GM12878 (cell line): ENCODE measurements around the gene GLRX2. TPM values are rescaled to one million over a fixed set of nuclear protein-coding genes. Genes with fewer than 3 reads are reported as not detected.

Experiments
- ATAC-seq: fragments of 200-7000 bp; cut with Tn5 transposase; 3 replicates; pipeline ENCODE4 v1.9.1; 2020; ENCODE audit warnings: mild to moderate bottlenecking, moderate library complexity
- BruUV-seq: library from RNA; stranded (reverse); fragments of 400-500 nt; replicated peaks from 2 replicates; lab custom pipeline; 2021; lab: Mats Ljungman, UMichigan
- CTCF ChIA-PET: fragments of 300-600 bp; sonication (Branson Sonifier 250); formaldehyde crosslinking; extraction: SDS; loops from one replicate; lab custom pipeline; 2021; ENCODE audit warnings: inconsistent platforms; lab: Yijun Ruan, JAX
- POLR2A ChIA-PET: fragments of 350-600 bp; formaldehyde crosslinking; extraction: SDS; loops from one replicate; lab custom pipeline; 2021; ENCODE audit warnings: inconsistent platforms; lab: Charles Lee
- RAD21 ChIA-PET: fragments of 300-600 bp; sonication (Branson Sonifier 250); formaldehyde crosslinking; loops from one replicate; lab custom pipeline; 2023; ENCODE audit warnings: antibody characterized with exemption; ENCODE audit not compliant: unreplicated experiment; lab: Charles Lee
- SMC1A ChIA-PET: fragments of 300-600 bp; sonication (Branson Sonifier 250); formaldehyde crosslinking; loops from one replicate; lab custom pipeline; 2023; ENCODE audit not compliant: unreplicated experiment, uncharacterized antibody; lab: Charles Lee
- DNase-seq: peaks from one replicate; pipeline ENCODE4 v3.0.0-alpha.2; 2011; ENCODE audit warnings: low read depth, low spot score
- FAIRE-seq: peaks from 3 replicates; lab custom pipeline; 2011; peaks lifted over from hg19 to GRCh38; lab: Jason Lieb, UNC
- H2AFZ ChIP-seq: 2 replicates; pipeline ENCODE4 v1.6.0; 2011; ENCODE audit warnings: low read depth, low read length, control low read depth; ENCODE audit not compliant: control insufficient read depth
- H3K27ac ChIP-seq: 2 replicates; pipeline ENCODE4 v1.5.1; 2011; ENCODE audit warnings: control low read depth; ENCODE audit not compliant: control insufficient read depth, insufficient read depth
- H3K27me3 ChIP-seq, 2 experiments: replicated peaks in 1 of 2; 2 replicates each; pipeline versions ENCODE4 v1.6.0 to v1.6.1; 2011; ENCODE audit warnings: low read length in 1 of 2; ENCODE audit not compliant: control insufficient read depth in 2 of 2, insufficient read depth in 2 of 2
- H3K36me3 ChIP-seq, 2 experiments: 2 replicates each; pipeline ENCODE4 v1.5.1; 2011; ENCODE audit warnings: low read length in 1 of 2; ENCODE audit not compliant: control insufficient read depth in 2 of 2, insufficient read depth in 2 of 2
- H3K4me1 ChIP-seq: 2 replicates; pipeline ENCODE4 v1.6.1; 2011; ENCODE audit warnings: mild to moderate bottlenecking, low read length, moderate library complexity, mixed read lengths; ENCODE audit not compliant: control insufficient read depth, insufficient read depth
- H3K4me2 ChIP-seq: 2 replicates; pipeline ENCODE4 v1.6.0; 2011; ENCODE audit warnings: control low read depth; ENCODE audit not compliant: control insufficient read depth, insufficient read depth
- H3K4me3 ChIP-seq: fragments of 200-600 bp; sonication (generic); 2 replicates; pipeline ENCODE4 v1.5.1; 2016
- H3K79me2 ChIP-seq: 2 replicates; pipeline ENCODE4 v1.6.0; 2011; ENCODE audit warnings: low read length; ENCODE audit not compliant: control insufficient read depth, insufficient read depth
- H3K9ac ChIP-seq: 2 replicates; pipeline ENCODE4 v1.8.0; 2011; ENCODE audit warnings: low read length, control low read depth, mixed read lengths; ENCODE audit not compliant: control insufficient read depth, insufficient read depth
- H3K9me3 ChIP-seq: replicated peaks from 3 replicates; pipeline ENCODE4 v1.5.1; 2011; ENCODE audit warnings: mild to moderate bottlenecking, low read length; ENCODE audit not compliant: control insufficient read depth, insufficient read depth
- H4K20me1 ChIP-seq: 2 replicates; pipeline ENCODE4 v1.6.0; 2011; ENCODE audit not compliant: control insufficient read depth, insufficient read depth
- EED ChIP-seq: sonication (generic); IDR thresholded peaks from 2 replicates; pipeline ENCODE4 v1.6.1; 2016; ENCODE audit warnings: antibody characterized with exemption, low read depth
- ESRRA ChIP-seq: IDR thresholded peaks from 2 replicates; pipeline ENCODE4 v1.6.1; 2012; ENCODE audit warnings: mild to moderate bottlenecking, low read length, improper control_type of control experiment
- EZH2 ChIP-seq: IDR thresholded peaks from 2 replicates; pipeline ENCODE4 v1.6.1; 2012; ENCODE audit warnings: low read depth, mild to moderate bottlenecking, control low read depth, inconsistent platforms, low read length, borderline replicate concordance; ENCODE audit not compliant: control insufficient read depth
- IRF4 ChIP-seq: IDR thresholded peaks from 2 replicates; pipeline ENCODE4 v1.6.1; 2011; ENCODE audit warnings: low read depth, low read length
- MEF2B ChIP-seq: fragments of 450-650 bp; IDR thresholded peaks from 2 replicates; pipeline ENCODE4 v1.6.1; 2018; ENCODE audit warnings: mild to moderate bottlenecking, moderate library complexity; ENCODE audit not compliant: partially characterized antibody, poor library complexity, severe bottlenecking
- NFXL1 ChIP-seq: fragments of 450-650 bp; IDR thresholded peaks from 2 replicates; pipeline ENCODE4 v1.6.1; 2017; ENCODE audit warnings: antibody characterized with exemption, mild to moderate bottlenecking, borderline replicate concordance
- NR2C1 ChIP-seq: fragments of 450-650 bp; IDR thresholded peaks from 2 replicates; pipeline ENCODE4 v1.6.1; 2017; ENCODE audit warnings: antibody characterized with exemption, mild to moderate bottlenecking, moderate library complexity
- NR2C2 ChIP-seq: IDR thresholded peaks from 2 replicates; pipeline ENCODE4 v1.6.1; 2011; ENCODE audit warnings: borderline replicate concordance, low read depth; ENCODE audit not compliant: control insufficient read depth, insufficient read length
- NR2F1 ChIP-seq: fragments of 450-650 bp; conservative IDR thresholded peaks from 2 replicates; pipeline ENCODE4 v1.6.1; 2017; ENCODE audit warnings: mild to moderate bottlenecking
- PBX3 ChIP-seq: IDR thresholded peaks from 2 replicates; pipeline ENCODE4 v1.6.1; 2011; ENCODE audit warnings: mild to moderate bottlenecking, low read depth, low read length, moderate library complexity; ENCODE audit not compliant: insufficient replicate concordance
- RUNX3 ChIP-seq: IDR thresholded peaks from 2 replicates; pipeline ENCODE4 v1.6.1; 2012; ENCODE audit warnings: low read length, inconsistent platforms
- TCF7 ChIP-seq: IDR thresholded peaks from 2 replicates; pipeline ENCODE4 v1.6.1; 2014; ENCODE audit warnings: antibody characterized with exemption, borderline replicate concordance
- ZZZ3 ChIP-seq: IDR thresholded peaks from 2 replicates; pipeline ENCODE4 v1.6.1; 2011; ENCODE audit warnings: low read depth; ENCODE audit not compliant: control insufficient read depth, insufficient read length
- in situ Hi-C: fragments of 300-500 bp; cut with MboI; formaldehyde crosslinking; loops from 9 replicates; pipeline ENCODE4 v1.14.3; 2018; ENCODE audit warnings: mixed read lengths
- intact Hi-C: fragments of 100-400 bp; cut with micrococcal nuclease; formaldehyde crosslinking; loops from one replicate; pipeline ENCODE4 v1.14.2; 2022; ENCODE audit not compliant: unreplicated experiment
- polyA plus RNA-seq, 11 experiments: library from polyadenylated mRNA; depleted of rRNA in 4 of 11; unstranded in 6 of 11; stranded (reverse) in 5 of 11; fragments of >200 nt; fragmentation: Nextera tagmentation in 4 of 11; fragmentation: Illumina TruSeq in 1 of 11; extraction: Ambion mirVana in 4 of 11; extraction: Trizol in 1 of 11; gene quantifications; 1 replicate in 1 of 11; 2 replicates in 10 of 11; pipeline versions ENCODE4 v1.2.1 to v1.2.3, GENCODE V29; 2011 to 2016; ENCODE audit warnings: inconsistent platforms in 2 of 11, missing spikeins in 2 of 11, low read depth in 1 of 11
- total RNA-seq, 4 experiments: library from RNA; depleted of rRNA in 3 of 4; stranded (reverse); fragments of >200 nt in 3 of 4; fragmentation: Illumina TruSeq in 1 of 4; extraction: Trizol in 1 of 4; gene quantifications; 2 replicates each; pipeline versions ENCODE4 v1.2.1 to v1.2.3, GENCODE V29; 2013 to 2021
- TF ChIP-seq, protein P1 (sequence below): fragments of 450-650 bp; formaldehyde crosslinking; IDR thresholded peaks from 2 replicates; pipeline ENCODE4 v1.5.0; 2022; ENCODE audit warnings: mild to moderate bottlenecking, missing genetic modification characterization
- TF ChIP-seq, protein P2 (sequence below): fragments of 150-350 bp; IDR thresholded peaks from 2 replicates; pipeline ENCODE4 v1.6.1; 2016; ENCODE audit warnings: low read depth, low read length

GLRX2 gene
- total and polyA plus RNA-seq, 10 of the 15 experiments (the other 5 are each of a cell fraction or from before 2014, with no cell fraction given), result 5.5 to 67.6 (median 16.6) TPM

GRCh38 chr1:193077991-193078390, 27.2 kb downstream of the GLRX2 start:
- BruUV-seq, result no TSS peak
- CTCF ChIA-PET, result interaction anchor here (0.6 kb wide), 1 partner anchor 1380 kb away, joined by 3 read pairs; no protein-coding TSS in a partner anchor
- Histone ChIP-seq H2AFZ (no peak overlapping the region), H3K4me3 (no peak overlapping the region), H3K27me3 (no peaks in the 10 kb centered on the region), H3K27ac (no peak overlapping the region), H3K9ac (no peak overlapping the region), H3K4me1 (peaks cover 5% of the 10 kb centered on the region; the same call in 1 of the 2 replicates), H4K20me1 (no peaks in the 10 kb centered on the region), H3K9me3 (peaks cover 8% of the 10 kb centered on the region), H3K79me2 (peaks cover 6% of the 10 kb centered on the region), H3K36me3 (peaks cover 2 to 40% of the 10 kb centered on the region in 2 experiments; a peak in 3 of 4 replicates), H3K4me2 (no peak overlapping the region)
- intact Hi-C loops (no loop called here), in situ Hi-C loops (no loop called here)
- RAD21 ChIA-PET, result no interaction called here
- FAIRE-seq (no peak), ATAC-seq (no peak), DNase-seq (no peak)
- POLR2A ChIA-PET, result no interaction called here
- SMC1A ChIA-PET, result interaction anchor here (1.2 kb wide), 1 partner anchor 379 kb away, joined by 4 read pairs; no protein-coding TSS in a partner anchor
- TF ChIP-seq EED, result no peak
- TF ChIP-seq, protein P1, sequence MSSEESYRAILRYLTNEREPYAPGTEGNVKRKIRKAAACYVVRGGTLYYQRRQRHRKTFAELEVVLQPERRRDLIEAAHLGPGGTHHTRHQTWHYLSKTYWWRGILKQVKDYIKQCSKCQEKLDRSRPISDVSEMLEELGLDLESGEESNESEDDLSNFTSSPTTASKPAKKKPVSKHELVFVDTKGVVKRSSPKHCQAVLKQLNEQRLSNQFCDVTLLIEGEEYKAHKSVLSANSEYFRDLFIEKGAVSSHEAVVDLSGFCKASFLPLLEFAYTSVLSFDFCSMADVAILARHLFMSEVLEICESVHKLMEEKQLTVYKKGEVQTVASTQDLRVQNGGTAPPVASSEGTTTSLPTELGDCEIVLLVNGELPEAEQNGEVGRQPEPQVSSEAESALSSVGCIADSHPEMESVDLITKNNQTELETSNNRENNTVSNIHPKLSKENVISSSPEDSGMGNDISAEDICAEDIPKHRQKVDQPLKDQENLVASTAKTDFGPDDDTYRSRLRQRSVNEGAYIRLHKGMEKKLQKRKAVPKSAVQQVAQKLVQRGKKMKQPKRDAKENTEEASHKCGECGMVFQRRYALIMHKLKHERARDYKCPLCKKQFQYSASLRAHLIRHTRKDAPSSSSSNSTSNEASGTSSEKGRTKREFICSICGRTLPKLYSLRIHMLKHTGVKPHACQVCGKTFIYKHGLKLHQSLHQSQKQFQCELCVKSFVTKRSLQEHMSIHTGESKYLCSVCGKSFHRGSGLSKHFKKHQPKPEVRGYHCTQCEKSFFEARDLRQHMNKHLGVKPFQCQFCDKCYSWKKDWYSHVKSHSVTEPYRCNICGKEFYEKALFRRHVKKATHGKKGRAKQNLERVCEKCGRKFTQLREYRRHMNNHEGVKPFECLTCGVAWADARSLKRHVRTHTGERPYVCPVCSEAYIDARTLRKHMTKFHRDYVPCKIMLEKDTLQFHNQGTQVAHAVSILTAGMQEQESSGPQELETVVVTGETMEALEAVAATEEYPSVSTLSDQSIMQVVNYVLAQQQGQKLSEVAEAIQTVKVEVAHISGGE (CRISPR knock-in tag), result no peak
- no peak for TF ChIP-seq PBX3
- no peak for TF ChIP-seq NR2C2
- TF ChIP-seq IRF4, result no peak
- no peak for TF ChIP-seq NR2F1
- TF ChIP-seq ESRRA, result no peak
- no peak for TF ChIP-seq NFXL1
- TF ChIP-seq EZH2, result no peak
- TF ChIP-seq, protein P2, sequence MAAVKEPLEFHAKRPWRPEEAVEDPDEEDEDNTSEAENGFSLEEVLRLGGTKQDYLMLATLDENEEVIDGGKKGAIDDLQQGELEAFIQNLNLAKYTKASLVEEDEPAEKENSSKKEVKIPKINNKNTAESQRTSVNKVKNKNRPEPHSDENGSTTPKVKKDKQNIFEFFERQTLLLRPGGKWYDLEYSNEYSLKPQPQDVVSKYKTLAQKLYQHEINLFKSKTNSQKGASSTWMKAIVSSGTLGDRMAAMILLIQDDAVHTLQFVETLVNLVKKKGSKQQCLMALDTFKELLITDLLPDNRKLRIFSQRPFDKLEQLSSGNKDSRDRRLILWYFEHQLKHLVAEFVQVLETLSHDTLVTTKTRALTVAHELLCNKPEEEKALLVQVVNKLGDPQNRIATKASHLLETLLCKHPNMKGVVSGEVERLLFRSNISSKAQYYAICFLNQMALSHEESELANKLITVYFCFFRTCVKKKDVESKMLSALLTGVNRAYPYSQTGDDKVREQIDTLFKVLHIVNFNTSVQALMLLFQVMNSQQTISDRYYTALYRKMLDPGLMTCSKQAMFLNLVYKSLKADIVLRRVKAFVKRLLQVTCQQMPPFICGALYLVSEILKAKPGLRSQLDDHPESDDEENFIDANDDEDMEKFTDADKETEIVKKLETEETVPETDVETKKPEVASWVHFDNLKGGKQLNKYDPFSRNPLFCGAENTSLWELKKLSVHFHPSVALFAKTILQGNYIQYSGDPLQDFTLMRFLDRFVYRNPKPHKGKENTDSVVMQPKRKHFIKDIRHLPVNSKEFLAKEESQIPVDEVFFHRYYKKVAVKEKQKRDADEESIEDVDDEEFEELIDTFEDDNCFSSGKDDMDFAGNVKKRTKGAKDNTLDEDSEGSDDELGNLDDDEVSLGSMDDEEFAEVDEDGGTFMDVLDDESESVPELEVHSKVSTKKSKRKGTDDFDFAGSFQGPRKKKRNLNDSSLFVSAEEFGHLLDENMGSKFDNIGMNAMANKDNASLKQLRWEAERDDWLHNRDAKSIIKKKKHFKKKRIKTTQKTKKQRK, result no peak
- TF ChIP-seq RUNX3, result no peak
- no peak for TF ChIP-seq TCF7
- TF ChIP-seq NR2C1, result no peak
- no peak for TF ChIP-seq MEF2B
- no peak for TF ChIP-seq ZZZ3
